Sigmoid colon (tissue), 7 donors: Measurements from ENCODE around the gene RAB3B. TPM values are rescaled to one million over a fixed set of nuclear protein-coding genes. Genes with fewer than 3 reads are reported as not detected.

Experiments
- DNase-seq: peaks from one replicate; pipeline ENCODE4 v3.0.0-alpha.2; 2019
- H3K27ac ChIP-seq, 4 donors: fragments of 200-600 bp; sonication (generic); one replicate each; pipeline ENCODE4 v1.5.1; 2016 to 2019; ENCODE audit warnings: mild to moderate bottlenecking in 1 of 4
- H3K27me3 ChIP-seq, 3 donors: fragments of 200-600 bp; sonication (generic); one replicate each; pipeline ENCODE4 v1.5.1; 2019; ENCODE audit warnings: mild to moderate bottlenecking in 1 of 3
- H3K36me3 ChIP-seq, 4 donors: fragments of 200-600 bp; sonication (generic); one replicate each; pipeline ENCODE4 v1.5.1; 2016 to 2019
- H3K4me1 ChIP-seq, 4 donors: fragments of 200-600 bp; sonication (generic); one replicate each; pipeline ENCODE4 v1.5.1; 2017 to 2019
- H3K4me3 ChIP-seq, 4 donors: fragments of 200-600 bp; sonication (generic); one replicate each; pipeline ENCODE4 v1.5.1; 2017 to 2019; ENCODE audit warnings: mild to moderate bottlenecking in 2 of 4, moderate library complexity in 1 of 4
- H3K9me3 ChIP-seq, 4 donors: fragments of 200-600 bp in 3 of 4; sonication (generic) in 3 of 4; one replicate each; pipeline versions ENCODE4 v1.5.1 to v1.6.1; 2013 to 2019
- CTCF ChIP-seq, 4 experiments: fragments of 450-650 bp in 3 of 4; fragments of 200-600 bp in 1 of 4; IDR thresholded peaks; one replicate each; pipeline ENCODE4 v1.5.1; 2016 to 2019; ENCODE audit warnings: antibody characterized with exemption in 4 of 4, mild to moderate bottlenecking in 3 of 4, moderate library complexity in 2 of 4
- EP300 ChIP-seq, 4 donors: sonication (generic); formaldehyde crosslinking; IDR thresholded peaks; one replicate each; pipeline ENCODE4 v1.6.1; 2017; ENCODE audit warnings: antibody characterized with exemption in 4 of 4
- POLR2A ChIP-seq, 2 donors: fragments of 450-650 bp; IDR thresholded peaks; one replicate each; pipeline ENCODE4 v1.6.1; 2016; ENCODE audit warnings: antibody characterized with exemption in 2 of 2, mild to moderate bottlenecking in 2 of 2, moderate library complexity in 2 of 2
- POLR2AphosphoS5 ChIP-seq, 4 donors: sonication (generic); formaldehyde crosslinking; IDR thresholded peaks; one replicate each; pipeline ENCODE4 v1.6.1; 2017; ENCODE audit warnings: antibody characterized with exemption in 4 of 4
- WGBS, 2 donors: extraction: QIAGEN DNeasy Blood & Tissue Kit; methylation state at CpG; one replicate each; pipeline ENCODE4 v1.1.7; 2013; 5-methylcytosine and 5-hydroxymethylcytosine counted together
- intact Hi-C: fragments of 100-400 bp; cut with DNase I; formaldehyde crosslinking; loops from one replicate; pipeline ENCODE4 v1.15.1; 2023
- polyA plus RNA-seq, 3 donors: library from polyadenylated mRNA; stranded (reverse); fragments of 200-250 nt; gene quantifications; one replicate each; pipeline ENCODE4 v1.2.3, GENCODE V29; 2013
- total RNA-seq, 4 donors: library from RNA; depleted of rRNA; stranded (reverse); fragments of >200 nt; gene quantifications; one replicate each; pipeline ENCODE4 v1.1.0, GENCODE V29; 2016
- donor health status: healthy with polysubstance abuse.
- donor health status: Bipolar disorder and iron deficiency.
- donor health status: healthy.

Gene RAB3B
- total and polyA plus RNA-seq, 7 donors, result 1.5 to 4.3 (median 3.1) TPM

GRCh38 chr1:51956528-51957509 is 33.7 kb downstream of the RAB3B start:
- H3K4me1 ChIP-seq, result no peaks in the 10 kb centered on the region
- peaks cover 0 to 5% (median 0%) of the 10 kb centered on the region in 3 donors for H3K27me3 ChIP-seq
- no peak for DNase-seq
- no peak overlapping the region for H3K4me3 ChIP-seq
- TF ChIP-seq CTCF (IDR thresholded peaks at IDR 0.05) (no peak), EP300 (IDR thresholded peaks at IDR 0.05) (no peak), POLR2A (IDR thresholded peaks at IDR 0.05) (no peak), POLR2AphosphoS5 (IDR thresholded peaks at IDR 0.05) (no peak)
- no peaks in the 10 kb centered on the region for H3K9me3 ChIP-seq
- 31 to 36% methylated on average over 8 of the region's 8 CpGs for WGBS, 2 donors
- no peaks in the 10 kb centered on the region for H3K36me3 ChIP-seq
- no peak overlapping the region for H3K27ac ChIP-seq
- intact Hi-C loops, result no loop called here

GRCh38 chr1:51955797-51956527 is 34.5 kb downstream of the RAB3B start:
- DNase-seq, result no peak
- H3K4me1 ChIP-seq, result no peaks in the 10 kb centered on the region
- H3K9me3 ChIP-seq, result no peaks in the 10 kb centered on the region
- intact Hi-C loops, result no loop called here
- 48 to 68% methylated on average over 4 of the region's 4 CpGs for WGBS, 2 donors
- no peak overlapping the region for H3K27ac ChIP-seq
- H3K4me3 ChIP-seq, result no peak overlapping the region
- peaks cover 0 to 5% (median 0%) of the 10 kb centered on the region in 3 donors for H3K27me3 ChIP-seq
- TF ChIP-seq EP300 (IDR thresholded peaks at IDR 0.05) (no peak), POLR2A (IDR thresholded peaks at IDR 0.05) (no peak), POLR2AphosphoS5 (IDR thresholded peaks at IDR 0.05) (no peak), CTCF (IDR thresholded peaks at IDR 0.05) (no peak)
- H3K36me3 ChIP-seq, result no peaks in the 10 kb centered on the region

- H3K36me3 ChIP-seq, result no peaks in the 10 kb centered on the region
- WGBS, 2 donors, result 87 to 92% methylated on average over 7 of the region's 7 CpGs
- TF ChIP-seq POLR2A (IDR thresholded peaks at IDR 0.05) (no peak), CTCF (IDR thresholded peaks at IDR 0.05) (no peak), POLR2AphosphoS5 (IDR thresholded peaks at IDR 0.05) (no peak), EP300 (IDR thresholded peaks at IDR 0.05) (no peak)
- H3K27me3 ChIP-seq, result no peaks in the 10 kb centered on the region
- H3K4me3 ChIP-seq, result no peak overlapping the region
- intact Hi-C loops, result no loop called here
- no peaks in the 10 kb centered on the region for H3K9me3 ChIP-seq
- no peaks in the 10 kb centered on the region for H3K4me1 ChIP-seq
- no peak for DNase-seq
- H3K27ac ChIP-seq, result no peak overlapping the region
Observed at GRCh38 chr1:51954783-51955182, 35.7 kb downstream of the RAB3B start.

GRCh38 chr1:51953079-51953478 is 37.4 kb downstream of the RAB3B start:
- Histone ChIP-seq H3K27ac (no peak overlapping the region), H3K4me1 (no peaks in the 10 kb centered on the region), H3K36me3 (no peaks in the 10 kb centered on the region), H3K27me3 (no peaks in the 10 kb centered on the region), H3K4me3 (no peak overlapping the region), H3K9me3 (no peaks in the 10 kb centered on the region)
- DNase-seq, result no peak
- WGBS, 2 donors, result 88 to 92% methylated on average over 1 of the region's 1 CpG
- intact Hi-C loops, result no loop called here
- TF ChIP-seq POLR2AphosphoS5 (IDR thresholded peaks at IDR 0.05) (no peak), CTCF (IDR thresholded peaks at IDR 0.05) (no peak), POLR2A (IDR thresholded peaks at IDR 0.05) (no peak), EP300 (IDR thresholded peaks at IDR 0.05) (no peak)
